ENCODE measurements around the gene TMEM62.
"Not testable (repeated sequence)": the region's sequence is repeated elsewhere in the genome, so short reads cannot be mapped to it uniquely, and the experiment has no call there.

Gene TMEM62

GRCh38 chr15:43209059-43209824 lies 75.9 kb downstream of the TMEM62 start:
- DNase-seq (ENCODE audit: low read depth, low spot score) = peak; percentile 30

GRCh38 chr15:43210172-43210745 lies 76.9 kb downstream of the TMEM62 start:
- no peak for DNase-seq (ENCODE audit: low read depth, low spot score)

GRCh38 chr15:43210807-43211206 lies 77.4 kb downstream of the TMEM62 start:
- DNase-seq (ENCODE audit: low read depth, low spot score) = no peak

GRCh38 chr15:43211224-43211735 lies 77.9 kb downstream of the TMEM62 start:
- DNase-seq (ENCODE audit: low read depth, low spot score) = no peak

GRCh38 chr15:43212299-43212698 lies 78.9 kb downstream of the TMEM62 start:
- DNase-seq (ENCODE audit: low read depth, low spot score) = no peak

- no peak for DNase-seq (ENCODE audit: low read depth, low spot score)
Measured at GRCh38 chr15:43212951-43213350, 79.6 kb downstream of the TMEM62 start.

GRCh38 chr15:43213466-43213865 lies 80.1 kb downstream of the TMEM62 start:
- DNase-seq (ENCODE audit: low read depth, low spot score) = no peak

- no peak for DNase-seq (ENCODE audit: low read depth, low spot score)
Measured at GRCh38 chr15:43214169-43214568, 80.8 kb downstream of the TMEM62 start.

GRCh38 chr15:43214592-43215295 lies 81.4 kb downstream of the TMEM62 start:
- DNase-seq (ENCODE audit: low read depth, low spot score) = no peak

- DNase-seq (ENCODE audit: low read depth, low spot score) = no peak
Measured at GRCh38 chr15:43215961-43216360, 82.6 kb downstream of the TMEM62 start.

GRCh38 chr15:43218908-43219706 lies 85.7 kb downstream of the TMEM62 start:
- DNase-seq (ENCODE audit: low read depth, low spot score) = peak; percentile 73

GRCh38 chr15:43219929-43220928 lies 86.8 kb downstream of the TMEM62 start:
- DNase-seq (ENCODE audit: low read depth, low spot score) = no peak

- no peak for DNase-seq (ENCODE audit: low read depth, low spot score)
Measured at GRCh38 chr15:43220991-43221403, 87.6 kb downstream of the TMEM62 start, which contains the start of gene EPB42. Gene EPB42, minus strand, starts transcription at chr15:43221018. Its CDS starts 193 bp downstream, at chr15:43220825.

GRCh38 chr15:43221422-43221821 lies 88.0 kb downstream of the TMEM62 start:
- DNase-seq (ENCODE audit: low read depth, low spot score) = no peak

GRCh38 chr15:43225201-43225949 lies 92.0 kb downstream of the TMEM62 start:
- peak; percentile 50 for DNase-seq (ENCODE audit: low read depth, low spot score)

- not testable (repeated sequence) for DNase-seq (ENCODE audit: low read depth, low spot score)
Measured at GRCh38 chr15:43225950-43226255, 92.5 kb downstream of the TMEM62 start.

- no peak for DNase-seq (ENCODE audit: low read depth, low spot score)
Measured at GRCh38 chr15:43226436-43227305, 93.3 kb downstream of the TMEM62 start.

GRCh38 chr15:43229977-43230376 lies 96.6 kb downstream of the TMEM62 start:
- DNase-seq (ENCODE audit: low read depth, low spot score) = no peak

GRCh38 chr15:43230640-43231115 lies 97.3 kb downstream of the TMEM62 start:
- no peak for DNase-seq (ENCODE audit: low read depth, low spot score)

All from iPS DF 19.7 (cell line).